GM21390 (cell line): Measurements from ENCODE around the gene CDO1.

Source experiments
- ATAC-seq: cut with Tn5 transposase; IDR thresholded peaks from one replicate; pipeline ENCODE4 v1.9.1; 2021; ENCODE audit not compliant: unreplicated experiment

Gene CDO1

GRCh38 chr5:115795700-115796099, 20.8 kb downstream of the CDO1 start:
- ATAC-seq = no peak

GRCh38 chr5:115788440-115788839, 28.0 kb downstream of the CDO1 start:
- no peak for ATAC-seq

GRCh38 chr5:115787426-115787825, 29.0 kb downstream of the CDO1 start:
- ATAC-seq = no peak

GRCh38 chr5:115785381-115786065, 30.9 kb downstream of the CDO1 start:
- no peak for ATAC-seq

GRCh38 chr5:115778417-115778816, 38.0 kb downstream of the CDO1 start:
- no peak for ATAC-seq

GRCh38 chr5:115776989-115777388, 39.5 kb downstream of the CDO1 start:
- no peak for ATAC-seq

GRCh38 chr5:115775999-115776398, 40.5 kb downstream of the CDO1 start:
- no peak for ATAC-seq

- ATAC-seq = no peak
These were observed 41.8 kb downstream of the CDO1 start for GRCh38 chr5:115774684-115775083.

GRCh38 chr5:115772731-115773475, 43.6 kb downstream of the CDO1 start:
- no peak for ATAC-seq

- ATAC-seq = no peak
These were observed 46.0 kb downstream of the CDO1 start for GRCh38 chr5:115770466-115770865.

GRCh38 chr5:115767424-115767823, 49.0 kb downstream of the CDO1 start:
- ATAC-seq = no peak

- no peak for ATAC-seq
These were observed 49.9 kb downstream of the CDO1 start for GRCh38 chr5:115766608-115767007.

GRCh38 chr5:115758356-115758755, 58.1 kb downstream of the CDO1 start:
- no peak for ATAC-seq

- ATAC-seq = no peak
These were observed 60.8 kb downstream of the CDO1 start for GRCh38 chr5:115755675-115756074.
